ENCODE measurements around the gene ADM2.

- TF ChIP-seq CTCF (conservative IDR thresholded peaks at IDR 0.05 in 1 of 2, IDR thresholded peaks at IDR 0.05 in 1 of 2; ENCODE audit: extremely low read depth in 1 of 2, insufficient read depth in 1 of 2, low read depth in 1 of 2, low read length in 2 of 2) (no peak), EZH2 (IDR thresholded peaks at IDR 0.05; ENCODE audit: borderline replicate concordance, low read length) (no peak)
These were observed 6.8 kb downstream of the ADM2 start for GRCh38 chr22:50488006-50488677.
